A549 (cell line): Measurements from ENCODE around the gene ASIC1. TPM values are rescaled to one million over a fixed set of nuclear protein-coding genes. Genes with fewer than 3 reads are reported as not detected.

ENCODE experiments used
- ATAC-seq, 2 experiments: fragments of 200-7000 bp in 1 of 2; fragments of >200 bp in 1 of 2; cut with Nextera tagmentation in 1 of 2; cut with Tn5 transposase in 1 of 2; 3 replicates each; pipeline versions ENCODE4 v1.8.0 to v1.9.1; 2018 to 2020; ENCODE audit warnings: mild to moderate bottlenecking in 1 of 2, moderate library complexity in 1 of 2
- CTCF ChIA-PET: fragments of 300-600 bp; sonication (Branson Sonifier 250); formaldehyde crosslinking; extraction: SDS; loops from one replicate; lab custom pipeline; 2021; ENCODE audit warnings: antibody characterized with exemption, inconsistent platforms; lab: Yijun Ruan, JAX
- POLR2A ChIA-PET: fragments of 350-600 bp; formaldehyde crosslinking; extraction: SDS; loops from one replicate; lab custom pipeline; 2021; ENCODE audit warnings: antibody characterized with exemption, inconsistent platforms; lab: Yijun Ruan, JAX
- DNase-seq, 2 experiments: peaks; one replicate each; pipeline versions ENCODE4 v3.0.0 to v3.0.0-alpha.2; 2011 to 2016; ENCODE audit warnings: low read depth in 1 of 2, low spot score in 1 of 2
- FAIRE-seq: peaks from 2 replicates; lab custom pipeline; 2011; peaks lifted over from hg19 to GRCh38; lab: Jason Lieb, UNC
- H3K27ac ChIP-seq, 2 experiments: fragments of >200 bp; sonication (Bioruptor Twin); formaldehyde crosslinking; 3 replicates each; pipeline ENCODE4 v1.5.1; 2016 to 2017
- H3K4me1 ChIP-seq: fragments of >200 bp; sonication (Bioruptor Twin); formaldehyde crosslinking; 3 replicates; pipeline ENCODE4 v1.6.1; 2016
- H3K4me2 ChIP-seq: fragments of >200 bp; sonication (Bioruptor Twin); formaldehyde crosslinking; 3 replicates; pipeline ENCODE4 v1.6.1; 2016
- H3K4me3 ChIP-seq: fragments of >200 bp; sonication (Bioruptor Twin); formaldehyde crosslinking; 3 replicates; pipeline ENCODE4 v1.5.1; 2016
- H3K9me3 ChIP-seq: fragments of >200 bp; sonication (Bioruptor Twin); formaldehyde crosslinking; 3 replicates; pipeline ENCODE4 v1.6.1; 2016
- BHLHE40 ChIP-seq: IDR thresholded peaks from 2 replicates; pipeline ENCODE4 v1.6.1; 2012; ENCODE audit warnings: low read depth, low read length, inconsistent platforms
- CEBPB ChIP-seq, 2 experiments: fragments of >200 bp in 1 of 2; sonication (Bioruptor Twin) in 1 of 2; formaldehyde crosslinking in 1 of 2; IDR thresholded peaks; 2 replicates each; pipeline ENCODE4 v1.6.1; 2012 to 2016
- CHD4 ChIP-seq: fragments of 200-600 bp; sonication (generic); IDR thresholded peaks from 2 replicates; pipeline ENCODE4 v1.6.1; 2016; ENCODE audit warnings: antibody characterized with exemption, mild to moderate bottlenecking, borderline replicate concordance
- FOSB ChIP-seq: fragments of 250-450 bp; sonication (Bioruptor Pico); IDR thresholded peaks from 2 replicates; pipeline ENCODE4 v1.5.0; 2020; ENCODE audit warnings: mild to moderate bottlenecking, moderate library complexity
- HEYL ChIP-seq: fragments of 250-450 bp; sonication (Bioruptor Pico); IDR thresholded peaks from 2 replicates; pipeline ENCODE4 v1.8.0; 2021; ENCODE audit warnings: mild to moderate bottlenecking, moderate library complexity
- JUNB ChIP-seq: fragments of >200 bp; sonication (Bioruptor Twin); formaldehyde crosslinking; IDR thresholded peaks from 2 replicates; pipeline ENCODE4 v1.6.1; 2016
- MAFK ChIP-seq: fragments of 450-650 bp; IDR thresholded peaks from 2 replicates; pipeline ENCODE4 v1.6.1; 2014; ENCODE audit not compliant: partially characterized antibody
- NFE2L2 ChIP-seq: fragments of 150-350 bp; conservative IDR thresholded peaks from 2 replicates; pipeline ENCODE4 v1.6.1; 2014; ENCODE audit warnings: low read length
- NPAS2 ChIP-seq: fragments of 250-450 bp; sonication (Bioruptor Pico); IDR thresholded peaks from 2 replicates; pipeline ENCODE4 v1.8.0; 2022; ENCODE audit warnings: mild to moderate bottlenecking, moderate library complexity, borderline replicate concordance
- PHF8 ChIP-seq: fragments of 200-600 bp; sonication (generic); IDR thresholded peaks from 2 replicates; pipeline ENCODE4 v1.6.1; 2016; ENCODE audit warnings: low read depth, mild to moderate bottlenecking, antibody characterized with exemption, moderate library complexity, borderline replicate concordance
- POLR2AphosphoS2 ChIP-seq: conservative IDR thresholded peaks from 2 replicates; pipeline ENCODE4 v1.6.1; 2012; ENCODE audit warnings: low read length, improper control_type of control experiment, inconsistent platforms
- RAD21 ChIP-seq, 2 experiments: fragments of >200 bp in 1 of 2; sonication (Bioruptor Twin) in 1 of 2; formaldehyde crosslinking in 1 of 2; IDR thresholded peaks in 1 of 2; conservative IDR thresholded peaks in 1 of 2; 2 replicates in 1 of 2; 3 replicates in 1 of 2; pipeline ENCODE4 v1.6.1; 2012 to 2018; ENCODE audit warnings: inconsistent platforms in 1 of 2
- RFX5 ChIP-seq: fragments of 450-650 bp; IDR thresholded peaks from 2 replicates; pipeline ENCODE4 v1.7.1; 2014; ENCODE audit warnings: antibody characterized with exemption, mild to moderate bottlenecking, moderate library complexity
- RNF2 ChIP-seq: fragments of 200-600 bp; sonication (generic); IDR thresholded peaks from 2 replicates; pipeline ENCODE4 v1.6.1; 2016; ENCODE audit warnings: low read depth, mild to moderate bottlenecking, antibody characterized with exemption, moderate library complexity, borderline replicate concordance
- TFCP2L1 ChIP-seq: fragments of 250-450 bp; sonication (Bioruptor Pico); IDR thresholded peaks from 2 replicates; pipeline ENCODE4 v1.5.0; 2021; ENCODE audit warnings: mild to moderate bottlenecking
- ZSCAN20 ChIP-seq: fragments of 250-450 bp; sonication (Bioruptor Pico); IDR thresholded peaks from 2 replicates; pipeline ENCODE4 v1.8.0; 2022; ENCODE audit warnings: mild to moderate bottlenecking, moderate library complexity
- WGBS: methylation state at CpG from one replicate; pipeline ENCODE4 v1.1.6; 2017; ENCODE audit errors: missing lambda C conversion rate; 5-methylcytosine and 5-hydroxymethylcytosine counted together
- polyA plus RNA-seq, 4 experiments: library from polyadenylated mRNA; depleted of rRNA in 3 of 4; stranded (reverse); fragments of >200 nt; fragmentation: RNase III in 1 of 4; extraction: RNeasy Plus Mini Kit Qiagen cat#74134 plus additional on column Dnase treatment in 1 of 4; gene quantifications; 2 replicates in 3 of 4; 3 replicates in 1 of 4; pipeline ENCODE4 v1.2.3, GENCODE V29; 2011 to 2017
- TF ChIP-seq, protein P1 (sequence below): fragments of 200-600 bp; sonication (generic); IDR thresholded peaks from 2 replicates; pipeline ENCODE4 v1.6.1; 2016; ENCODE audit warnings: antibody characterized with exemption, mild to moderate bottlenecking, moderate library complexity
- TF ChIP-seq, protein P2 (sequence below): fragments of 450-650 bp; IDR thresholded peaks from 2 replicates; pipeline ENCODE4 v1.6.1; 2014; ENCODE audit warnings: antibody characterized with exemption
- TF ChIP-seq, protein P3 (sequence below): fragments of >200 bp; sonication (Bioruptor Twin); formaldehyde crosslinking; IDR thresholded peaks from 3 replicates; pipeline ENCODE4 v1.5.1; 2016
- TF ChIP-seq, protein P4 (sequence below): fragments of >200 bp; sonication (Bioruptor Twin); formaldehyde crosslinking; IDR thresholded peaks from 2 replicates; pipeline ENCODE4 v1.6.1; 2016

ASIC1 gene
- polyA plus RNA-seq, 2 of the 4 experiments (the other 2 are of a cell fraction): 6.0 to 6.7 TPM

DNA sequence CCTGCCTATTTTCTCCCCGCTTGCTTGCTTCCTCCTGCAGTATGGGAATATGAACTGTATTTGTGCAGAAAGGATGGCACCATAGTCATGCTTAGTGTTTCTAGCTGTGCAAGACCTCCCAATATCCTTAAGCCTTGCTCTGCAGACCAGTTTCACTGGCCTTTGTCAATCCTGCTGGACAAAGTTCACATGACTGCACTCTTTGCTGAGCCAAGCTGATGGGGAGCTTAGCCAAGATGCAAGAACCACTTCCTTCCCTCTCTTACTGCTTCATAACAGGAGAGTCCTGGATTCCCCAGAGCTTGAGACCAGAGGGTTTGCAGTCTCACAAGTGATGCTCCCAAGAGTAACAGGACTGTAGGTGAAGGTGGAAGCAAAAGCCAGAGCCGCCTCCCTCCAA, 3.8 kb downstream of the ASIC1 start:
- ChIA-PET POLR2A (no interaction called here), CTCF (interaction anchor here (1.0 to 33.6 kb wide), 7 partner anchors 10 to 194 kb away, joined by 3 to 708 read pairs (median 20); partner anchors contain the start of genes AQP5 and AQP6)
- WGBS: 84% methylated on average over 2 of the region's 2 CpGs
- Histone ChIP-seq H3K4me1 (peaks cover 15% of the 10 kb centered on the region), H3K4me2 (no peak overlapping the region)
- no peak for FAIRE-seq
- TF ChIP-seq, protein P1, sequence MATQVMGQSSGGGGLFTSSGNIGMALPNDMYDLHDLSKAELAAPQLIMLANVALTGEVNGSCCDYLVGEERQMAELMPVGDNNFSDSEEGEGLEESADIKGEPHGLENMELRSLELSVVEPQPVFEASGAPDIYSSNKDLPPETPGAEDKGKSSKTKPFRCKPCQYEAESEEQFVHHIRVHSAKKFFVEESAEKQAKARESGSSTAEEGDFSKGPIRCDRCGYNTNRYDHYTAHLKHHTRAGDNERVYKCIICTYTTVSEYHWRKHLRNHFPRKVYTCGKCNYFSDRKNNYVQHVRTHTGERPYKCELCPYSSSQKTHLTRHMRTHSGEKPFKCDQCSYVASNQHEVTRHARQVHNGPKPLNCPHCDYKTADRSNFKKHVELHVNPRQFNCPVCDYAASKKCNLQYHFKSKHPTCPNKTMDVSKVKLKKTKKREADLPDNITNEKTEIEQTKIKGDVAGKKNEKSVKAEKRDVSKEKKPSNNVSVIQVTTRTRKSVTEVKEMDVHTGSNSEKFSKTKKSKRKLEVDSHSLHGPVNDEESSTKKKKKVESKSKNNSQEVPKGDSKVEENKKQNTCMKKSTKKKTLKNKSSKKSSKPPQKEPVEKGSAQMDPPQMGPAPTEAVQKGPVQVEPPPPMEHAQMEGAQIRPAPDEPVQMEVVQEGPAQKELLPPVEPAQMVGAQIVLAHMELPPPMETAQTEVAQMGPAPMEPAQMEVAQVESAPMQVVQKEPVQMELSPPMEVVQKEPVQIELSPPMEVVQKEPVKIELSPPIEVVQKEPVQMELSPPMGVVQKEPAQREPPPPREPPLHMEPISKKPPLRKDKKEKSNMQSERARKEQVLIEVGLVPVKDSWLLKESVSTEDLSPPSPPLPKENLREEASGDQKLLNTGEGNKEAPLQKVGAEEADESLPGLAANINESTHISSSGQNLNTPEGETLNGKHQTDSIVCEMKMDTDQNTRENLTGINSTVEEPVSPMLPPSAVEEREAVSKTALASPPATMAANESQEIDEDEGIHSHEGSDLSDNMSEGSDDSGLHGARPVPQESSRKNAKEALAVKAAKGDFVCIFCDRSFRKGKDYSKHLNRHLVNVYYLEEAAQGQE: no peak
- TF ChIP-seq, all 56 proteins: peak for 0
- Histone ChIP-seq H3K9me3 (no peaks in the 10 kb centered on the region), H3K27ac (no peak overlapping the region), H3K4me3 (no peak overlapping the region)
- DNase-seq (no peak), ATAC-seq (no peak)

DNA sequence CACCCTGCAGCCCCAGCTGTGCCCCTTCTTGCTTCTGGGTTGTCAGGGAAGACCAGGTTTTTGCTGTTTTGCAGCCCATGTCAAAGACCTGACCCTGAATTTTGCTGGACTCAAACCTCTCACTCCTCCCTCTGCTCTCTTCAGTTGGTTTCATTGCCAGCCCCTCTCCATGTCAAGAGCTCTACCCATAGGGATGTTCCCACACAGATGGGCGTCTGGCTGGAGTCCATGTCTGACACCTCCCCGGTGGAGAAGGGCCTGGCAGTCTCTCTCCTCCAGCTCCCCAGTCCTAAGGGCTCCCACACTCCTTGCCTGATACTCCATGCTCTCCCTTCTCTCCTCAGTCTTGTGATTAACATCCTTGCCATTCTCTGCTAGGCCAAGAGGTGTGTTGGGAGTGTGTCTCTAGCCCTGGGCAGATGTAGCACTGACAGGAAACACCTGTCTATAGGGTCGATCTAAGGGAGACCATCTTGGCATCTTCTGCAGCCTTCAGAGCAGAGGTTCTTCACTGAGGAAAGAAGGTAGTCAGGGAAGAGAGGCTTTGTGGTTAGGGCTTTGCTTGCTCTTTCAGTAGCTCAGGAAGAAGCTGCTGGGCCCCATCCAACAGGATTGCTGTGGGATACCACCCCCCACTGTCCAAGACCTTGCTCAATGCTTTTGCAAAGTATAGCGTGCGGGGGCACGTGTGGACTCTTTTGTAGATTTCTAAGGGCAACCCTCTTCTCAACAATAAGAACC, 4.7 kb downstream of the ASIC1 start:
- Histone ChIP-seq H3K4me3 (no peak overlapping the region), H3K4me1 (peaks cover 13% of the 10 kb centered on the region; the same call in 2 of the 3 replicates), H3K9me3 (no peaks in the 10 kb centered on the region), H3K4me2 (no peak overlapping the region), H3K27ac (no peak overlapping the region)
- FAIRE-seq (no peak), ATAC-seq (no peak), DNase-seq (no peak)
- POLR2A ChIA-PET: no interaction called here
- CTCF ChIA-PET: interaction anchor here (0.5 to 33.6 kb wide), 11 partner anchors 9 to 965 kb away, joined by 3 to 708 read pairs (median 12); partner anchors contain the start of genes AQP5, AQP6 and COX14
- no peak for TF ChIP-seq PHF8
- no peak for TF ChIP-seq JUNB
- 68% methylated on average over 6 of the region's 6 CpGs for WGBS

DNA sequence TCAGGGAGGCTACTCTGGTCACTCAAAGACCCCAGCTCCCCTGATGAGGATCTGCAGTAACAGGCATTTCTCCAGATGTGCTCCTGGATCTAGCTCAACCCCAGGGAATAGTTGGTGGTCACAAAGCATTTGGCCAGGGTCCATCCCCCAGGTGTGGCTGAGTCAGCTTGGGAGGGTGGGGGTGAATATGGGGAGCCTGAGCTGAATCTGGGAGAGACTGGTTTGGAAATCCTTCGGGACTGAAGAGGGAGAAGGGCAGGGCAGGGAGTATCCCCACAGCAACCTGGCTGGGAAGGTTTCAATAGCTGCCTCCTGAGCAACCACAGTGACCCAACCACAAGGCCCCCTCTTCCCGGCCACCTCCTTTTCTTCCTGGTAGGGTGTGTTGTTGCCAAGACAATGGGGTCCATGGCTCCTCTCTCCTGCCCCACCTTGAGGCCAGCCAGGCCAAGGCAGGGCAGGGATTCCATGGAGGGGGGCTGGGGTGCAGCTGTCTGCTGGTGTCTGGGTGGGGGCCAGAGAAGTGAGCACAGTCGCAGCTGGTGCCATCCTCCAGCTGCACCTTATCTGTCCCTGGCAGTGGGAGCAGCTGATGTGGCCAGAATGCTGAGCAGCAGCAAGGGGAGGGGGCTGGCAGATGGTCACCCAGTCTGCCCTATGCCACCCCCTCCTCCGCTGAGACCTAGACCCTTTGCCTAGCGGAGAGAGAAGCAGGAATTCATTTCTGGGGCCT, 5.5 kb downstream of the ASIC1 start:
- POLR2A ChIA-PET: no interaction called here
- no peak for FAIRE-seq

More for the DNA sequence above, 5.5 kb downstream of the ASIC1 start:
- no peak overlapping the region for H3K4me3 ChIP-seq
- TF ChIP-seq, protein P2, sequence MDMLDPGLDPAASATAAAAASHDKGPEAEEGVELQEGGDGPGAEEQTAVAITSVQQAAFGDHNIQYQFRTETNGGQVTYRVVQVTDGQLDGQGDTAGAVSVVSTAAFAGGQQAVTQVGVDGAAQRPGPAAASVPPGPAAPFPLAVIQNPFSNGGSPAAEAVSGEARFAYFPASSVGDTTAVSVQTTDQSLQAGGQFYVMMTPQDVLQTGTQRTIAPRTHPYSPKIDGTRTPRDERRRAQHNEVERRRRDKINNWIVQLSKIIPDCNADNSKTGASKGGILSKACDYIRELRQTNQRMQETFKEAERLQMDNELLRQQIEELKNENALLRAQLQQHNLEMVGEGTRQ: no peak
- TF ChIP-seq CEBPB (IDR thresholded peaks at IDR 0.05) (no peak), ZSCAN20 (CRISPR knock-in tag) (no peak), RNF2 (no peak), CHD4 (no peak), TFCP2L1 (CRISPR knock-in tag) (no peak), RAD21 (conservative IDR thresholded peaks at IDR 0.05 in 1 of 2, IDR thresholded peaks at IDR 0.05 in 1 of 2) (no peak), MAFK (no peak), RFX5 (no peak), NPAS2 (CRISPR knock-in tag) (no peak), POLR2AphosphoS2 (no peak), BHLHE40 (no peak), HEYL (CRISPR knock-in tag) (no peak), FOSB (no peak), NFE2L2 (no peak)
- TF ChIP-seq, protein P3, sequence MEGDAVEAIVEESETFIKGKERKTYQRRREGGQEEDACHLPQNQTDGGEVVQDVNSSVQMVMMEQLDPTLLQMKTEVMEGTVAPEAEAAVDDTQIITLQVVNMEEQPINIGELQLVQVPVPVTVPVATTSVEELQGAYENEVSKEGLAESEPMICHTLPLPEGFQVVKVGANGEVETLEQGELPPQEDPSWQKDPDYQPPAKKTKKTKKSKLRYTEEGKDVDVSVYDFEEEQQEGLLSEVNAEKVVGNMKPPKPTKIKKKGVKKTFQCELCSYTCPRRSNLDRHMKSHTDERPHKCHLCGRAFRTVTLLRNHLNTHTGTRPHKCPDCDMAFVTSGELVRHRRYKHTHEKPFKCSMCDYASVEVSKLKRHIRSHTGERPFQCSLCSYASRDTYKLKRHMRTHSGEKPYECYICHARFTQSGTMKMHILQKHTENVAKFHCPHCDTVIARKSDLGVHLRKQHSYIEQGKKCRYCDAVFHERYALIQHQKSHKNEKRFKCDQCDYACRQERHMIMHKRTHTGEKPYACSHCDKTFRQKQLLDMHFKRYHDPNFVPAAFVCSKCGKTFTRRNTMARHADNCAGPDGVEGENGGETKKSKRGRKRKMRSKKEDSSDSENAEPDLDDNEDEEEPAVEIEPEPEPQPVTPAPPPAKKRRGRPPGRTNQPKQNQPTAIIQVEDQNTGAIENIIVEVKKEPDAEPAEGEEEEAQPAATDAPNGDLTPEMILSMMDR: no peak
- TF ChIP-seq, protein P4, sequence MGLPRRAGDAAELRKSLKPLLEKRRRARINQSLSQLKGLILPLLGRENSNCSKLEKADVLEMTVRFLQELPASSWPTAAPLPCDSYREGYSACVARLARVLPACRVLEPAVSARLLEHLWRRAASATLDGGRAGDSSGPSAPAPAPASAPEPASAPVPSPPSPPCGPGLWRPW: no peak
- peaks cover 13% of the 10 kb centered on the region; the same call in 2 of the 3 replicates for H3K4me1 ChIP-seq
- CTCF ChIA-PET: interaction anchor here (0.5 to 33.6 kb wide), 9 partner anchors 8 to 965 kb away, joined by 3 to 708 read pairs (median 13); partner anchors contain the start of genes AQP5, AQP6 and COX14
- DNase-seq: no peak
- no peaks in the 10 kb centered on the region for H3K9me3 ChIP-seq
- no peak for ATAC-seq
- no peak overlapping the region for H3K4me2 ChIP-seq
- no peak overlapping the region for H3K27ac ChIP-seq
- WGBS: 72% methylated on average over 5 of the region's 5 CpGs
